ENCODE results near the gene SLC39A9.

GRCh38 chr14:69363964-69364363 lies 34.5 kb upstream of the SLC39A9 start:
- TF ChIP-seq CTCF (IDR thresholded peaks at IDR 0.05): no peak
- no peak for TF ChIP-seq POLR2A (IDR thresholded peaks at IDR 0.05)

All from uterus (tissue), 2 donors.